HepG2 (cell line): ENCODE results near the gene UNC13D. TPM values are rescaled to one million over a fixed set of nuclear protein-coding genes. Genes with fewer than 3 reads are reported as not detected.

ENCODE experiments used
- AGO2 ChIP-seq: fragments of 200-400 bp; formaldehyde crosslinking; optimal IDR thresholded peaks from 2 replicates; pipeline ENCODE3; 2017; ENCODE audit warnings: mild to moderate bottlenecking, low read depth, low read length, moderate library complexity
- ATAD3A ChIP-seq: sonication (generic); formaldehyde crosslinking; IDR thresholded peaks from 2 replicates; pipeline ENCODE4 v1.4.0; 2020; ENCODE audit warnings: missing genetic modification reagents
- CAMTA2 ChIP-seq: sonication (generic); formaldehyde crosslinking; IDR thresholded peaks from 2 replicates; pipeline ENCODE4 v1.4.0; 2020; ENCODE audit warnings: mild to moderate bottlenecking, missing genetic modification reagents, borderline replicate concordance
- ERF ChIP-seq: IDR thresholded peaks from 2 replicates; pipeline ENCODE4 v1.6.1; 2018; ENCODE audit warnings: missing biosample characterization, missing genetic modification reagents
- FOSL1 ChIP-seq: sonication (generic); formaldehyde crosslinking; IDR thresholded peaks from 2 replicates; pipeline ENCODE4 v1.9.0; 2021; ENCODE audit warnings: missing genetic modification reagents, borderline replicate concordance
- LCORL ChIP-seq, 2 experiments: fragments of 450-650 bp in 1 of 2; sonication (generic) in 1 of 2; formaldehyde crosslinking in 1 of 2; IDR thresholded peaks; 2 replicates each; pipeline versions ENCODE4 v1.5.0 to v1.6.1; 2017 to 2020; ENCODE audit warnings: antibody characterized with exemption in 1 of 2, missing genetic modification reagents in 1 of 2
- NAIF1 ChIP-seq: sonication (generic); formaldehyde crosslinking; IDR thresholded peaks from 2 replicates; pipeline ENCODE4 v1.5.0; 2020; ENCODE audit warnings: mild to moderate bottlenecking, missing genetic modification reagents, borderline replicate concordance
- RARG ChIP-seq: sonication (generic); formaldehyde crosslinking; IDR thresholded peaks from 2 replicates; pipeline ENCODE4 v1.4.0; 2020; ENCODE audit warnings: low read depth, mild to moderate bottlenecking, missing genetic modification reagents
- RFX3 ChIP-seq: IDR thresholded peaks from 2 replicates; pipeline ENCODE4 v1.6.1; 2016; ENCODE audit warnings: missing biosample characterization, missing genetic modification reagents
- ZFX ChIP-seq: sonication (generic); formaldehyde crosslinking; IDR thresholded peaks from 2 replicates; pipeline ENCODE4 v1.4.0; 2020; ENCODE audit warnings: mild to moderate bottlenecking, low read depth, missing genetic modification reagents, moderate library complexity
- ZNF644 ChIP-seq: IDR thresholded peaks from 2 replicates; pipeline ENCODE4 v1.6.1; 2016; ENCODE audit warnings: low read depth
- ZSCAN30 ChIP-seq: sonication (generic); formaldehyde crosslinking; IDR thresholded peaks from 2 replicates; pipeline ENCODE4 v1.5.0; 2020; ENCODE audit warnings: mild to moderate bottlenecking, missing genetic modification reagents
- polyA plus RNA-seq, 8 experiments: library from polyadenylated mRNA; depleted of rRNA in 3 of 8; stranded (reverse) in 7 of 8; unstranded in 1 of 8; fragments of >200 nt; fragmentation: Illumina TruSeq in 4 of 8; extraction: Trizol in 4 of 8; gene quantifications; 2 replicates each; pipeline versions ENCODE4 v1.2.1 to v1.2.3, GENCODE V29; 2011 to 2016; ENCODE audit warnings: low read depth in 4 of 8, missing spikeins in 1 of 8, mixed read lengths in 1 of 8; ENCODE audit not compliant: insufficient read depth in 1 of 8
- total RNA-seq, 5 experiments: library from RNA; depleted of rRNA; stranded (reverse); fragments of >200 nt; fragmentation: Illumina TruSeq; extraction: Trizol; gene quantifications; 2 replicates each; pipeline ENCODE4 v1.2.3, GENCODE V29; 2016; ENCODE audit warnings: low read depth in 1 of 5
- TF ChIP-seq, protein P1 (sequence below): IDR thresholded peaks from 2 replicates; pipeline ENCODE4 v1.6.1; 2016; ENCODE audit warnings: low read depth, control low read depth
- TF ChIP-seq, protein P2 (sequence below): sonication (generic); formaldehyde crosslinking; IDR thresholded peaks from 2 replicates; pipeline ENCODE4 v1.4.0; 2020; ENCODE audit warnings: missing genetic modification reagents
- TF ChIP-seq, protein P3 (sequence below): sonication (generic); formaldehyde crosslinking; IDR thresholded peaks from 2 replicates; pipeline ENCODE4 v1.4.0; 2020; ENCODE audit warnings: missing genetic modification reagents
- TF ChIP-seq, protein P4 (sequence below): sonication (generic); formaldehyde crosslinking; IDR thresholded peaks from 2 replicates; pipeline ENCODE4 v1.4.0; 2020; ENCODE audit warnings: mild to moderate bottlenecking, missing genetic modification reagents
- TF ChIP-seq, protein P5 (sequence below): sonication (generic); formaldehyde crosslinking; IDR thresholded peaks from 2 replicates; pipeline ENCODE4 v1.9.0; 2022; ENCODE audit warnings: missing genetic modification reagents, mild to moderate bottlenecking, borderline replicate concordance

The UNC13D gene
- total and polyA plus RNA-seq, 2 of the 13 experiments (the other 11 are each of a cell fraction or from before 2014, with no cell fraction given), result 29.7 to 42.7 TPM

DNA sequence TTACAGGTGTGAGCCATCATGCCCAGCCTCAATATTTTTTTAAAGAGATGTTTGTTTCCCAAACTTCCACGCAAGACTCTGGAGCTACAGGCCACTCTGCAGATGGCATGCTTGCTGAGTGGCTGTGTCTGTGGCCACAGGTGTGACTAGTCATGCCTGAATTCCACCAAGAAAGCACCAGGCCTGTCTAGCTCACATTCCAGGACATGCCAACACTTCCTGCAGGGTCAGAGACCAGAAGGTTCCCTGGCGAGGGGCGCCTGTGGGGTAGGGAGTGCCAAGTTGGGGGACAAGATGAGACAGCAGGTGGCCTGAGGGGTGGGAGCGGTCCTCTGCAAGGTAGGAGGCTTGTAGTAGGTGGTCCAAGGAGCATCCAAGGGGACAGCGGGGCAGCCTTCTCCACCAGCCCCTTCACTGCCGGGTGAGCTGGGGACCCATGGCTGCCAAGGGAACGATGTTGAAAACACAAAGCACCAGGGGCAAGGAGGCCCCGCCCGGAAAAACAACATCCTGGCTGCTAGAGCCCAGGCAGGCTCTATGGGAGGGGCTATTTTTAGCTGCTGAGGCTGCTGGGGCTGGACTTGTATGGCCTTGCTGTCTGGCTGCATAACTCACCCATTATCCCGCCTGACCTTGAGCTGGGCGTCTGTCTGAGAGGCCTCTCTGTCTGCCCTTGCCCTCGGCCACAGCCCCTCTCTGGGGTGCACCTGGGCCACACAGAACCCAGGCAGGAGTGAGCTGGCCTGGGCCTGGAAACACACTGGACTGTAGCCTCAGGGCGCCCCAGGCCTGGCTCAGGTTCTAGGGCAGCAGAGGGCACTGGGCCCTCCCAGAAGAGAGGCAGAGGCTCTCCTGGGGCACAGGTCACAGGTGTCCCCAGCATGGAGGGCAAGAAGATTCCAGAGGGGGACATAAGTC is 28.5 kb upstream of the UNC13D start (continued):
- TF ChIP-seq, protein P1, sequence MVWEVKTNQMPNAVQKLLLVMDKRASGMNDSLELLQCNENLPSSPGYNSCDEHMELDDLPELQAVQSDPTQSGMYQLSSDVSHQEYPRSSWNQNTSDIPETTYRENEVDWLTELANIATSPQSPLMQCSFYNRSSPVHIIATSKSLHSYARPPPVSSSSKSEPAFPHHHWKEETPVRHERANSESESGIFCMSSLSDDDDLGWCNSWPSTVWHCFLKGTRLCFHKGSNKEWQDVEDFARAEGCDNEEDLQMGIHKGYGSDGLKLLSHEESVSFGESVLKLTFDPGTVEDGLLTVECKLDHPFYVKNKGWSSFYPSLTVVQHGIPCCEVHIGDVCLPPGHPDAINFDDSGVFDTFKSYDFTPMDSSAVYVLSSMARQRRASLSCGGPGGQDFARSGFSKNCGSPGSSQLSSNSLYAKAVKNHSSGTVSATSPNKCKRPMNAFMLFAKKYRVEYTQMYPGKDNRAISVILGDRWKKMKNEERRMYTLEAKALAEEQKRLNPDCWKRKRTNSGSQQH (CRISPR knock-in tag), result peak; percentile 86; the same call in 1 of the 2 replicates
- TF ChIP-seq RARG (CRISPR knock-in tag) (no peak), ZNF644 (CRISPR knock-in tag) (no peak), NAIF1 (peak; percentile 70; the same call in 1 of the 2 replicates), ERF (CRISPR knock-in tag) (peak; percentile 99), FOSL1 (CRISPR knock-in tag) (no peak), AGO2 (peak; percentile 99), CAMTA2 (CRISPR knock-in tag) (no peak), ZFX (peak; percentile 98), LCORL (IDR thresholded peaks at IDR 0.05) (no peak), LCORL (CRISPR knock-in tag; IDR thresholded peaks at IDR 0.05) (peak; percentile 98), RFX3 (CRISPR knock-in tag) (peak; percentile 68), ZSCAN30 (CRISPR knock-in tag) (no peak), ATAD3A (CRISPR knock-in tag) (no peak)
- TF ChIP-seq, protein P2, sequence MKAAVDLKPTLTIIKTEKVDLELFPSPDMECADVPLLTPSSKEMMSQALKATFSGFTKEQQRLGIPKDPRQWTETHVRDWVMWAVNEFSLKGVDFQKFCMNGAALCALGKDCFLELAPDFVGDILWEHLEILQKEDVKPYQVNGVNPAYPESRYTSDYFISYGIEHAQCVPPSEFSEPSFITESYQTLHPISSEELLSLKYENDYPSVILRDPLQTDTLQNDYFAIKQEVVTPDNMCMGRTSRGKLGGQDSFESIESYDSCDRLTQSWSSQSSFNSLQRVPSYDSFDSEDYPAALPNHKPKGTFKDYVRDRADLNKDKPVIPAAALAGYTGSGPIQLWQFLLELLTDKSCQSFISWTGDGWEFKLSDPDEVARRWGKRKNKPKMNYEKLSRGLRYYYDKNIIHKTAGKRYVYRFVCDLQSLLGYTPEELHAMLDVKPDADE (CRISPR knock-in tag), result no peak
- TF ChIP-seq, protein P3, sequence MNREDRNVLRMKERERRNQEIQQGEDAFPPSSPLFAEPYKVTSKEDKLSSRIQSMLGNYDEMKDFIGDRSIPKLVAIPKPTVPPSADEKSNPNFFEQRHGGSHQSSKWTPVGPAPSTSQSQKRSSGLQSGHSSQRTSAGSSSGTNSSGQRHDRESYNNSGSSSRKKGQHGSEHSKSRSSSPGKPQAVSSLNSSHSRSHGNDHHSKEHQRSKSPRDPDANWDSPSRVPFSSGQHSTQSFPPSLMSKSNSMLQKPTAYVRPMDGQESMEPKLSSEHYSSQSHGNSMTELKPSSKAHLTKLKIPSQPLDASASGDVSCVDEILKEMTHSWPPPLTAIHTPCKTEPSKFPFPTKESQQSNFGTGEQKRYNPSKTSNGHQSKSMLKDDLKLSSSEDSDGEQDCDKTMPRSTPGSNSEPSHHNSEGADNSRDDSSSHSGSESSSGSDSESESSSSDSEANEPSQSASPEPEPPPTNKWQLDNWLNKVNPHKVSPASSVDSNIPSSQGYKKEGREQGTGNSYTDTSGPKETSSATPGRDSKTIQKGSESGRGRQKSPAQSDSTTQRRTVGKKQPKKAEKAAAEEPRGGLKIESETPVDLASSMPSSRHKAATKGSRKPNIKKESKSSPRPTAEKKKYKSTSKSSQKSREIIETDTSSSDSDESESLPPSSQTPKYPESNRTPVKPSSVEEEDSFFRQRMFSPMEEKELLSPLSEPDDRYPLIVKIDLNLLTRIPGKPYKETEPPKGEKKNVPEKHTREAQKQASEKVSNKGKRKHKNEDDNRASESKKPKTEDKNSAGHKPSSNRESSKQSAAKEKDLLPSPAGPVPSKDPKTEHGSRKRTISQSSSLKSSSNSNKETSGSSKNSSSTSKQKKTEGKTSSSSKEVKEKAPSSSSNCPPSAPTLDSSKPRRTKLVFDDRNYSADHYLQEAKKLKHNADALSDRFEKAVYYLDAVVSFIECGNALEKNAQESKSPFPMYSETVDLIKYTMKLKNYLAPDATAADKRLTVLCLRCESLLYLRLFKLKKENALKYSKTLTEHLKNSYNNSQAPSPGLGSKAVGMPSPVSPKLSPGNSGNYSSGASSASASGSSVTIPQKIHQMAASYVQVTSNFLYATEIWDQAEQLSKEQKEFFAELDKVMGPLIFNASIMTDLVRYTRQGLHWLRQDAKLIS (CRISPR knock-in tag), result peak; percentile 84
- TF ChIP-seq, protein P4, sequence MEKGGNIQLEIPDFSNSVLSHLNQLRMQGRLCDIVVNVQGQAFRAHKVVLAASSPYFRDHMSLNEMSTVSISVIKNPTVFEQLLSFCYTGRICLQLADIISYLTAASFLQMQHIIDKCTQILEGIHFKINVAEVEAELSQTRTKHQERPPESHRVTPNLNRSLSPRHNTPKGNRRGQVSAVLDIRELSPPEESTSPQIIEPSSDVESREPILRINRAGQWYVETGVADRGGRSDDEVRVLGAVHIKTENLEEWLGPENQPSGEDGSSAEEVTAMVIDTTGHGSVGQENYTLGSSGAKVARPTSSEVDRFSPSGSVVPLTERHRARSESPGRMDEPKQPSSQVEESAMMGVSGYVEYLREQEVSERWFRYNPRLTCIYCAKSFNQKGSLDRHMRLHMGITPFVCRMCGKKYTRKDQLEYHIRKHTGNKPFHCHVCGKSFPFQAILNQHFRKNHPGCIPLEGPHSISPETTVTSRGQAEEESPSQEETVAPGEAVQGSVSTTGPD (CRISPR knock-in tag), result peak; percentile 86
- TF ChIP-seq, protein P5, sequence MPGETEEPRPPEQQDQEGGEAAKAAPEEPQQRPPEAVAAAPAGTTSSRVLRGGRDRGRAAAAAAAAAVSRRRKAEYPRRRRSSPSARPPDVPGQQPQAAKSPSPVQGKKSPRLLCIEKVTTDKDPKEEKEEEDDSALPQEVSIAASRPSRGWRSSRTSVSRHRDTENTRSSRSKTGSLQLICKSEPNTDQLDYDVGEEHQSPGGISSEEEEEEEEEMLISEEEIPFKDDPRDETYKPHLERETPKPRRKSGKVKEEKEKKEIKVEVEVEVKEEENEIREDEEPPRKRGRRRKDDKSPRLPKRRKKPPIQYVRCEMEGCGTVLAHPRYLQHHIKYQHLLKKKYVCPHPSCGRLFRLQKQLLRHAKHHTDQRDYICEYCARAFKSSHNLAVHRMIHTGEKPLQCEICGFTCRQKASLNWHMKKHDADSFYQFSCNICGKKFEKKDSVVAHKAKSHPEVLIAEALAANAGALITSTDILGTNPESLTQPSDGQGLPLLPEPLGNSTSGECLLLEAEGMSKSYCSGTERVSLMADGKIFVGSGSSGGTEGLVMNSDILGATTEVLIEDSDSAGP (CRISPR knock-in tag), result peak; percentile 86; the same call in 1 of the 2 replicates
